Neuronal stem cell (in vitro differentiated cells): ENCODE measurements around the gene TRERF1.

Experiments used
- DNase-seq: peaks from one replicate; pipeline ENCODE4 v3.0.0-alpha.2; 2013; ENCODE audit warnings: low spot score
- H2AFZ ChIP-seq: one replicate; pipeline ENCODE4 v1.6.1; 2013; ENCODE audit warnings: mild to moderate bottlenecking, low read length, inconsistent platforms
- H2AK5ac ChIP-seq: 2 replicates; pipeline ENCODE4 v1.6.1; 2013; ENCODE audit warnings: low read depth, mild to moderate bottlenecking, inconsistent platforms, low read length, moderate library complexity, mixed read lengths
- H2BK120ac ChIP-seq: 2 replicates; pipeline ENCODE4 v1.6.1; 2013; ENCODE audit warnings: low read depth, mild to moderate bottlenecking, inconsistent platforms, low read length, moderate library complexity, mixed read lengths
- H2BK12ac ChIP-seq: one replicate; pipeline ENCODE4 v1.6.1; 2013; ENCODE audit warnings: low read length, inconsistent platforms
- H2BK15ac ChIP-seq: 2 replicates; pipeline ENCODE4 v1.6.1; 2013; ENCODE audit warnings: mild to moderate bottlenecking, low read length, inconsistent platforms, mixed read lengths
- H2BK5ac ChIP-seq: one replicate; pipeline ENCODE4 v1.6.1; 2013; ENCODE audit warnings: inconsistent platforms, mild to moderate bottlenecking, low read length, moderate library complexity
- H3K14ac ChIP-seq: one replicate; pipeline ENCODE4 v1.6.1; 2013; ENCODE audit warnings: low read length, inconsistent platforms
- H3K18ac ChIP-seq: 2 replicates; pipeline ENCODE4 v1.6.1; 2013; ENCODE audit warnings: low read length, inconsistent platforms
- H3K23ac ChIP-seq: 2 replicates; pipeline ENCODE4 v1.6.1; 2013; ENCODE audit warnings: low read depth, mild to moderate bottlenecking, mixed read lengths, low read length, inconsistent platforms; ENCODE audit not compliant: poor library complexity
- H3K27ac ChIP-seq: replicated peaks from 3 replicates; pipeline ENCODE4 v1.5.1; 2013; ENCODE audit warnings: low read length, inconsistent platforms
- H3K27me3 ChIP-seq, 3 experiments: 2 replicates each; pipeline ENCODE4 v1.6.1; 2013; ENCODE audit warnings: low read length in 3 of 3, mild to moderate bottlenecking in 2 of 3, inconsistent platforms in 1 of 3, low read depth in 1 of 3, mixed read lengths in 1 of 3, moderate library complexity in 1 of 3; ENCODE audit not compliant: control insufficient read depth in 3 of 3, insufficient read depth in 3 of 3
- H3K36me3 ChIP-seq, 2 donors: replicated peaks in 1 of 2; 2 replicates each; pipeline ENCODE4 v1.6.1; 2013; ENCODE audit warnings: low read length in 2 of 2; ENCODE audit not compliant: control insufficient read depth in 2 of 2, insufficient read depth in 2 of 2
- H3K4ac ChIP-seq: 2 replicates; pipeline ENCODE4 v1.6.1; 2013; ENCODE audit warnings: inconsistent platforms, mild to moderate bottlenecking, low read length, moderate library complexity
- H3K4me1 ChIP-seq, 2 donors: 1 replicate in 1 of 2; 2 replicates in 1 of 2; pipeline ENCODE4 v1.6.1; 2013; ENCODE audit warnings: low read length in 2 of 2, low read depth in 1 of 2; ENCODE audit not compliant: control insufficient read depth in 2 of 2, insufficient read depth in 1 of 2
- H3K4me2 ChIP-seq: one replicate; pipeline ENCODE4 v1.6.1; 2013; ENCODE audit warnings: mild to moderate bottlenecking, low read length, inconsistent platforms; ENCODE audit not compliant: insufficient read depth, poor library complexity, severe bottlenecking
- H3K4me3 ChIP-seq, 2 donors: 2 replicates each; pipeline ENCODE4 v1.5.1; 2013; ENCODE audit warnings: low read length in 2 of 2, mild to moderate bottlenecking in 2 of 2, inconsistent platforms in 1 of 2, moderate library complexity in 1 of 2
- H3K79me1 ChIP-seq: one replicate; pipeline ENCODE4 v1.6.1; 2013; ENCODE audit warnings: low read depth, mild to moderate bottlenecking, inconsistent platforms, low read length, moderate library complexity
- H3K9ac ChIP-seq: one replicate; pipeline ENCODE4 v1.6.1; 2013; ENCODE audit warnings: mild to moderate bottlenecking, low read depth, low read length, inconsistent platforms; ENCODE audit not compliant: poor library complexity
- H3K9me3 ChIP-seq, 2 donors: replicated peaks in 1 of 2; 2 replicates each; pipeline versions ENCODE3 to v1.6.1; 2013; ENCODE audit warnings: low read length in 2 of 2, mild to moderate bottlenecking in 2 of 2, inconsistent platforms in 1 of 2, low read depth in 1 of 2, mixed read lengths in 1 of 2, moderate library complexity in 1 of 2; ENCODE audit not compliant: control insufficient read depth in 2 of 2, insufficient read depth in 1 of 2
- H4K8ac ChIP-seq: one replicate; pipeline ENCODE4 v1.6.1; 2013; ENCODE audit warnings: low read depth, mild to moderate bottlenecking, inconsistent platforms, low read length, moderate library complexity
- H4K91ac ChIP-seq: one replicate; pipeline ENCODE4 v1.6.1; 2013; ENCODE audit warnings: low read length, low read depth, mild to moderate bottlenecking, inconsistent platforms; ENCODE audit not compliant: poor library complexity
- WGBS, 2 donors: extraction: QIAGEN DNeasy Blood & Tissue Kit; methylation state at CpG; one replicate each; pipeline ENCODE4 v1.1.7; 2013; ENCODE audit warnings: missing lambda C conversion rate in 2 of 2, mixed read lengths in 1 of 2; ENCODE audit not compliant: insufficient read length in 2 of 2, insufficient replicate concordance in 1 of 2; ENCODE audit errors: extremely low coverage in 2 of 2; 5-methylcytosine and 5-hydroxymethylcytosine counted together

TRERF1 gene

GRCh38 chr6:42197555-42198362 is 254.0 kb downstream of the TRERF1 start:
- H3K4ac ChIP-seq = no peak overlapping the region
- H3K79me1 ChIP-seq = no peaks in the 10 kb centered on the region
- no peak overlapping the region for H3K27ac ChIP-seq
- WGBS, 2 donors = no CpG with 5 or more reads among the region's 13 CpGs
- DNase-seq = no peak
- H3K14ac ChIP-seq = peak overlapping the region; percentile 3
- no peak overlapping the region for H2BK12ac ChIP-seq
- H3K4me3 ChIP-seq = no peak overlapping the region
- H2AK5ac ChIP-seq = no peak overlapping the region
- no peaks in the 10 kb centered on the region for H3K27me3 ChIP-seq
- H3K9ac ChIP-seq = no peak overlapping the region
- H3K4me2 ChIP-seq = no peak overlapping the region
- peak overlapping the region; percentile 32 for H3K23ac ChIP-seq
- H3K36me3 ChIP-seq = peaks cover 2 to 3% of the 10 kb centered on the region in 2 donors
- no peak overlapping the region for H3K18ac ChIP-seq
- no peak overlapping the region for H4K91ac ChIP-seq
- H2BK120ac ChIP-seq = no peak overlapping the region
- no peaks in the 10 kb centered on the region for H3K9me3 ChIP-seq
- H2AFZ ChIP-seq = no peak overlapping the region
- no peak overlapping the region for H4K8ac ChIP-seq
- H2BK5ac ChIP-seq = no peak overlapping the region
- peaks cover 0 to 2% of the 10 kb centered on the region in 2 donors for H3K4me1 ChIP-seq
- H2BK15ac ChIP-seq = no peak overlapping the region

DNA sequence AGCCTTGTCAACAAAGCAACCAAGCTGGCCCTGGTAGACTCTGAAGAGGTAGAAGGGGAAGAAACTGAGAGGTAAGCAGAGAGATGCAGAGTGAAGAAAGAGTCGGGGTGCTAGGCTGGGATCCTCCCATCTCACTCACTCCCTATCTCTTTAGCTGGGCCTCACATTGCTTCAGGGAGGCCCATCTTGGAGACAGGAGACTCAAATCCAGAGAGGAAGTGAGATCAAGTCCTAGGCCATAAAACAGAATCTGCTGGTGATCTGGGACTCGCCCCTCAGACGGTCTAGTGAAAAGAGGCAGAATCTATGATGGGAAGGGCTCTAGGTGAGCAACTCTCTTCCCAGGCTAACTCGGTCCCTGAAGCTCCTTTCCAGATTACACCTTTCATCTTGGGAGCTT is 256.3 kb downstream of the TRERF1 start:
- H3K23ac ChIP-seq = no peak overlapping the region
- no peak overlapping the region for H3K4ac ChIP-seq

GRCh38 chr6:42194056-42194455 is 257.7 kb downstream of the TRERF1 start:
- H2AFZ ChIP-seq = no peak overlapping the region
- no peak for DNase-seq
- H3K9me3 ChIP-seq = no peaks in the 10 kb centered on the region
- H3K4me2 ChIP-seq = no peak overlapping the region
- H3K4me1 ChIP-seq = peaks cover 0 to 2% of the 10 kb centered on the region in 2 donors
- no peak overlapping the region for H2AK5ac ChIP-seq
- no peak overlapping the region for H3K4me3 ChIP-seq
- no peak overlapping the region for H2BK12ac ChIP-seq
- H3K36me3 ChIP-seq = no peaks in the 10 kb centered on the region
- no peak overlapping the region for H2BK15ac ChIP-seq
- H3K27me3 ChIP-seq = no peaks in the 10 kb centered on the region
- no peak overlapping the region for H3K14ac ChIP-seq
- H2BK120ac ChIP-seq = no peak overlapping the region
- no CpG with 5 or more reads among the region's 5 CpGs for WGBS, 2 donors
- no peak overlapping the region for H3K27ac ChIP-seq
- no peaks in the 10 kb centered on the region for H3K79me1 ChIP-seq
- no peak overlapping the region for H2BK5ac ChIP-seq
- no peak overlapping the region for H3K23ac ChIP-seq
- H3K18ac ChIP-seq = no peak overlapping the region
- no peak overlapping the region for H4K91ac ChIP-seq
- no peak overlapping the region for H4K8ac ChIP-seq
- H3K4ac ChIP-seq = no peak overlapping the region
- H3K9ac ChIP-seq = no peak overlapping the region

More for the DNA sequence above, 256.3 kb downstream of the TRERF1 start:
- Histone ChIP-seq H3K9ac (no peak overlapping the region), H2BK15ac (no peak overlapping the region), H2AFZ (no peak overlapping the region), H3K9me3 (no peaks in the 10 kb centered on the region), H2BK5ac (no peak overlapping the region), H3K27me3 (no peaks in the 10 kb centered on the region), H3K36me3 (no peaks in the 10 kb centered on the region), H3K79me1 (no peaks in the 10 kb centered on the region), H3K14ac (no peak overlapping the region), H4K8ac (no peak overlapping the region), H3K4me1 (peaks cover 0 to 2% of the 10 kb centered on the region in 2 donors), H3K27ac (no peak overlapping the region), H4K91ac (no peak overlapping the region), H3K18ac (no peak overlapping the region), H2BK12ac (no peak overlapping the region), H2AK5ac (no peak overlapping the region), H3K4me3 (no peak overlapping the region), H3K4me2 (no peak overlapping the region), H2BK120ac (no peak overlapping the region)
- no peak for DNase-seq
- no CpG with 5 or more reads among the region's 4 CpGs for WGBS, 2 donors

DNA sequence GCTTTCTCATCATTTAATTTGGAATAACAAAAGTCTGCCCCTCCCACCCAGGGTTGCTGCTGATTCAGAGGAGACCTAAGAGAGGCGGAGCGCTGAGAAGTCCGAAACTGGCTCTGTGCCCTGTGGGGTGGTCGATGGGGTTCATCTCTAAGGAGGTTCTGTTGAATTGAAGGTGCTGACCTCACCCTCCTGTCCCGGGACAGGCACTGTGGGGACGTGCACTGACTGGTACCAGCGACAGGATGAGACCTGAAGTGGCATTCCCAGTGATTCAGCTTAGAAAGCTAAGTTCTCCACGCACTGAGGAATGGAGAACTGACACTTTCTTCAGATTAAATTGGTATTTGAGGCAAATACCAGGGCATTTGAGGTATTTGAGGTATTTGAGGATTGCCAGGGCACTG is 258.2 kb downstream of the TRERF1 start:
- no peak overlapping the region for H3K4ac ChIP-seq
- no peak overlapping the region for H2AFZ ChIP-seq
- no peak overlapping the region for H3K27ac ChIP-seq
- H3K4me3 ChIP-seq = no peak overlapping the region
- H3K36me3 ChIP-seq = no peaks in the 10 kb centered on the region
- H3K18ac ChIP-seq = no peak overlapping the region
- no peak overlapping the region for H3K4me2 ChIP-seq
- no peak overlapping the region for H2BK120ac ChIP-seq
- no peak overlapping the region for H3K9ac ChIP-seq
- H3K4me1 ChIP-seq = peaks cover 0 to 2% of the 10 kb centered on the region in 2 donors
- no peaks in the 10 kb centered on the region for H3K79me1 ChIP-seq
- H3K9me3 ChIP-seq = no peaks in the 10 kb centered on the region
- no peaks in the 10 kb centered on the region for H3K27me3 ChIP-seq
- H3K23ac ChIP-seq = no peak overlapping the region
- no peak for DNase-seq
- H4K91ac ChIP-seq = no peak overlapping the region
- H3K14ac ChIP-seq = no peak overlapping the region
- no peak overlapping the region for H2AK5ac ChIP-seq
- H2BK12ac ChIP-seq = no peak overlapping the region
- H2BK5ac ChIP-seq = no peak overlapping the region
- WGBS, 2 donors = no CpG with 5 or more reads among the region's 8 CpGs
- no peak overlapping the region for H4K8ac ChIP-seq
- no peak overlapping the region for H2BK15ac ChIP-seq
